OCI-LY1 (cell line): ENCODE measurements around the gene INPP5J.

Source experiments
- EZH2 ChIP-seq: fragments of 200-600 bp; sonication (generic), shearing (Covaris generic); IDR thresholded peaks from 2 replicates; pipeline ENCODE4 v1.8.0; 2017; ENCODE audit warnings: borderline replicate concordance, mixed run types, mild to moderate bottlenecking, antibody characterized with exemption, low read length, moderate library complexity, mixed read lengths
- TF ChIP-seq, protein P1 (sequence below): fragments of 200-600 bp; sonication (generic), shearing (Covaris generic); IDR thresholded peaks from 2 replicates; pipeline ENCODE4 v1.5.1; 2017; ENCODE audit warnings: mild to moderate bottlenecking, antibody characterized with exemption, low read length, moderate library complexity, mixed read lengths

DNA sequence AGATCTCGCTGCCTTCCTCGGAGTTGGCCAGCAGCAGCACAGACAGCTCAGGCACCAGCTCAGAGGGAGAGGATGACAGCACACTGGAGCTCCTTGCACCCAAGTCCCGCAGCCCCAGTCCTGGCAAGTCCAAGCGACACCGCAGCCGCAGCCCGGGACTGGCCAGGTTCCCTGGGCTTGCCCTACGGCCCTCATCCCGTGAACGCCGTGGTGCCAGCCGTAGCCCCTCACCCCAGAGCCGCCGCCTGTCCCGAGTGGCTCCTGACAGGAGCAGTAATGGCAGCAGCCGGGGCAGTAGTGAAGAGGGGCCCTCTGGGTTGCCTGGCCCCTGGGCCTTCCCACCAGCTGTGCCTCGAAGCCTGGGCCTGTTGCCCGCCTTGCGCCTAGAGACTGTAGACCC, 11.1 kb downstream of the INPP5J start:
- TF ChIP-seq, protein P1, sequence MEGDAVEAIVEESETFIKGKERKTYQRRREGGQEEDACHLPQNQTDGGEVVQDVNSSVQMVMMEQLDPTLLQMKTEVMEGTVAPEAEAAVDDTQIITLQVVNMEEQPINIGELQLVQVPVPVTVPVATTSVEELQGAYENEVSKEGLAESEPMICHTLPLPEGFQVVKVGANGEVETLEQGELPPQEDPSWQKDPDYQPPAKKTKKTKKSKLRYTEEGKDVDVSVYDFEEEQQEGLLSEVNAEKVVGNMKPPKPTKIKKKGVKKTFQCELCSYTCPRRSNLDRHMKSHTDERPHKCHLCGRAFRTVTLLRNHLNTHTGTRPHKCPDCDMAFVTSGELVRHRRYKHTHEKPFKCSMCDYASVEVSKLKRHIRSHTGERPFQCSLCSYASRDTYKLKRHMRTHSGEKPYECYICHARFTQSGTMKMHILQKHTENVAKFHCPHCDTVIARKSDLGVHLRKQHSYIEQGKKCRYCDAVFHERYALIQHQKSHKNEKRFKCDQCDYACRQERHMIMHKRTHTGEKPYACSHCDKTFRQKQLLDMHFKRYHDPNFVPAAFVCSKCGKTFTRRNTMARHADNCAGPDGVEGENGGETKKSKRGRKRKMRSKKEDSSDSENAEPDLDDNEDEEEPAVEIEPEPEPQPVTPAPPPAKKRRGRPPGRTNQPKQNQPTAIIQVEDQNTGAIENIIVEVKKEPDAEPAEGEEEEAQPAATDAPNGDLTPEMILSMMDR: no peak
- TF ChIP-seq EZH2: no peak
